Measurements from ENCODE around the gene FAM53B. TPM values are rescaled to one million over a fixed set of nuclear protein-coding genes. Genes with fewer than 3 reads are reported as not detected.

Gene FAM53B
- total and polyA plus RNA-seq, 2 experiments from 2014 or later = 2.1 to 10.1 TPM

DNA sequence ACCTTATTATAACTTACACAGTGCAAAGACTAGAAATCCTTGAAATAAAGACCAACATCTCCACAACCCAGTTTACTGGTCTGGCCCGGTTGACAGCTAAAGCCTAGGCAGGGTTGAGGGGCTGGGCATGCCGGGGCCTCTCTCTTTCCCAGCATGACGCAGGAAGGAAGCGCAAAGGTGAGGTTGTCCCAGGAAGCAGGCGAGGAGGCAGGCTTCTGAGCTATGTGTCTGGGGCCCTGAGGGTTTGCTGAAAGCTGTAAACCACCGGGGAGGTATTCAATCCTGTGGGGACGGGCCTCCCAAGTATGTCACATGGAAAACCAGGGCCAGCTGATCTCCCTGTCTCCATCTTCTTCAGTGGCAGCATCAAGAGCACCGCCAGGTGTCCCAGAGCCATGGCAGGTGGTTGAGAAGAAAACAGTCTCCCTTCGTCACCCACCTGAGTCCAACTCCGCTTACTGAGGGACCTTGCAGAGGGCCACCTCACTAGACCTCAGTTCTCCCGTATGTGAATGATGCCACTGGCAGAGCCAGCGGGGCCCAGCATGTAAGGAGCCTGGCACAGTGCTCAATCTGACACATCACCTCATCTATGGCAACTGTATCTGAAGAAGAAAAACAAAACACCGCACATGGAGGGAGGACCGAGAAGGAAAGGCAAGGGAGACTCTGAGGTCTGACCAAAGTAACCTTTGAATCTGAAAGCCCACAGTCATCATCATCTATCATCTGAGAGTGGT, 49.5 kb downstream of the FAM53B start:
- Histone ChIP-seq H3K27ac (no peak overlapping the region), H3K9me2 (ENCODE audit: insufficient read depth) (no peaks in the 10 kb centered on the region), H3K9me3 (ENCODE audit: low read depth) (no peaks in the 10 kb centered on the region), H3F3A (ENCODE audit: insufficient read depth) (no peaks in the 10 kb centered on the region), H3K4me2 (ENCODE audit: unreplicated experiment) (no peak overlapping the region), H3K9ac (no peak overlapping the region), H3K27me3 (replicated peaks; ENCODE audit: insufficient read depth) (no peaks in the 10 kb centered on the region), H3K36me3 (ENCODE audit: low read depth) (no peaks in the 10 kb centered on the region), H4K20me1 (ENCODE audit: insufficient read depth) (no peaks in the 10 kb centered on the region), H3K4me1 (ENCODE audit: insufficient read depth) (no peaks in the 10 kb centered on the region), H3K79me2 (ENCODE audit: insufficient read depth) (no peaks in the 10 kb centered on the region), H3K4me3 (no peak overlapping the region), H2AFZ (no peak overlapping the region)
- DNase-seq = no peak
- TF ChIP-seq EZH2phosphoT487 (IDR thresholded peaks at IDR 0.05; ENCODE audit: insufficient read depth, low read depth) (no peak), EZH2 (IDR thresholded peaks at IDR 0.05; ENCODE audit: insufficient read depth, poor library complexity, severe bottlenecking) (no peak)
- 88 to 91% methylated on average over 14 of the region's 14 CpGs for WGBS, 2 experiments (ENCODE audit: low coverage in 1 of 2, low lambda C conversion rate in 2 of 2, missing lambda C conversion rate in 2 of 2)
- in situ Hi-C loops (cut with MboI) = no loop called here

DNA sequence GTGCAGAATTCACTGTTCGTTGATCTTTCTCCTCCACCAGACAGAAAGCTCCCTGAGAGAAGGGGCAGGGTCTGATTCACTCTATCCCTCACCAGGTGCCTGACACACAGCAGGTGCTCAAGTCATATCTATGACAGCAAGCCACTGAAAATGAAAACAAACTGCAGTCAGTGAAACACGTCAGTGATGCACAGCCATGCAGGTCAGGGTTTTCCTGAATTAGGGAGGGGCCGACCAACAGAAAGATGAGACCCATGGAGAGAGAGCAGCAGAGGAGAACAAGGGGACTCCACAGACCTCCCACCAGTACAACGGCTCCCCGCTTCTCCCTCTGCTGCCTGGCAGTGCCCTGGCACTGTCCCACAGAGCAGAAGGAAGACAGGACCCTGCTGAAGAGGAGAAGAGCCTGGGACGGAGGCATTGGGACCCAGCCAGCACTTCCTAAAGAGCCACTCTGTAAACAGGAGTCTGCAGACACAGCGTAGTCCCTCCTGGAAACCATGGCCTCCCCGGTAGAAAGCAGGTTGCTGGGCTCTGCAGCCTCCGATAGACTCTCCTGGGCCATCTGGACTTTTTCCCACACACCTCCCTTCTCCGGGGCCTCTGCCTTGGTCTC, 50.3 kb downstream of the FAM53B start:
- in situ Hi-C loops (cut with MboI) = no loop called here
- no peak overlapping the region for H3K9ac ChIP-seq
- H3K4me2 ChIP-seq (ENCODE audit: unreplicated experiment) = no peak overlapping the region
- no peak overlapping the region for H3K4me3 ChIP-seq
- DNase-seq = no peak
- H3K79me2 ChIP-seq (ENCODE audit: insufficient read depth) = no peaks in the 10 kb centered on the region
- H3K27me3 ChIP-seq (replicated peaks; ENCODE audit: insufficient read depth) = no peaks in the 10 kb centered on the region
- H3K9me2 ChIP-seq (ENCODE audit: insufficient read depth) = no peaks in the 10 kb centered on the region
- H3K4me1 ChIP-seq (ENCODE audit: insufficient read depth) = no peaks in the 10 kb centered on the region
- H3K9me3 ChIP-seq (ENCODE audit: low read depth) = no peaks in the 10 kb centered on the region
- 71% methylated on average over 10 of the region's 10 CpGs for whole genome bisulfite sequencing, 2 experiments (ENCODE audit: low coverage in 1 of 2, low lambda C conversion rate in 2 of 2, missing lambda C conversion rate in 2 of 2)
- no peak overlapping the region for H3K27ac ChIP-seq
- H3F3A ChIP-seq (ENCODE audit: insufficient read depth) = no peaks in the 10 kb centered on the region
- TF ChIP-seq EZH2phosphoT487 (IDR thresholded peaks at IDR 0.05; ENCODE audit: insufficient read depth, low read depth) (no peak), EZH2 (IDR thresholded peaks at IDR 0.05; ENCODE audit: insufficient read depth, poor library complexity, severe bottlenecking) (no peak)
- no peak overlapping the region for H2AFZ ChIP-seq
- H4K20me1 ChIP-seq (ENCODE audit: insufficient read depth) = no peaks in the 10 kb centered on the region
- no peaks in the 10 kb centered on the region for H3K36me3 ChIP-seq (ENCODE audit: low read depth)

DNA sequence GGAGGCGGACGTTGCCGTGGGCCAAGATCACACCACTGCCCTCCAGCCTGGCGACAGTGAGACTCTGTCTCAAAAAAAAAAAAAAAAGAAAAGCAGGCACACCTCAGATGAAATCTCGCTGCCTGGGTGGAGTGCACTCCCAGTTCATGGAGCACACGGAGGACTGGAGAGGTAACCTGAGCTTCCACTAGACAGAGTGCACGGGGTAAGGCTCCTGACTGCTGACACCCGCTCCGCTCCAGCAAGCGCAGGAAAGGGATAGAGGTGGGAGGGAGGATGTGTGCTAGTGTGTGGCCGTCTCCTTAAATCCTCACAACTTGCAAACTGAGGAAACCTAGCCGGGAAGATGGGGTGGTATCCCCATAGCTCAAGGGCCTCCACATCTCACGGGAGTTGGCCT, 50.8 kb downstream of the FAM53B start:
- no peaks in the 10 kb centered on the region for H3K27me3 ChIP-seq (replicated peaks; ENCODE audit: insufficient read depth)
- no peak overlapping the region for H3K4me2 ChIP-seq (ENCODE audit: unreplicated experiment)
- H4K20me1 ChIP-seq (ENCODE audit: insufficient read depth) = no peaks in the 10 kb centered on the region
- TF ChIP-seq EZH2 (IDR thresholded peaks at IDR 0.05; ENCODE audit: insufficient read depth, poor library complexity, severe bottlenecking) (no peak), EZH2phosphoT487 (IDR thresholded peaks at IDR 0.05; ENCODE audit: insufficient read depth, low read depth) (no peak)
- no peaks in the 10 kb centered on the region for H3K36me3 ChIP-seq (ENCODE audit: low read depth)
- in situ Hi-C loops (cut with MboI) = no loop called here
- no peak overlapping the region for H2AFZ ChIP-seq
- H3K27ac ChIP-seq = no peak overlapping the region
- no peak overlapping the region for H3K4me3 ChIP-seq
- H3F3A ChIP-seq (ENCODE audit: insufficient read depth) = no peaks in the 10 kb centered on the region
- no peaks in the 10 kb centered on the region for H3K9me2 ChIP-seq (ENCODE audit: insufficient read depth)
- no peak for DNase-seq
- H3K79me2 ChIP-seq (ENCODE audit: insufficient read depth) = no peaks in the 10 kb centered on the region
- no peak overlapping the region for H3K9ac ChIP-seq
- whole genome bisulfite sequencing, 2 experiments (ENCODE audit: low coverage in 1 of 2, low lambda C conversion rate in 2 of 2, missing lambda C conversion rate in 2 of 2) = 82 to 87% methylated on average over 13 of the region's 13 CpGs
- no peaks in the 10 kb centered on the region for H3K4me1 ChIP-seq (ENCODE audit: insufficient read depth)
- H3K9me3 ChIP-seq (ENCODE audit: low read depth) = no peaks in the 10 kb centered on the region

DNA sequence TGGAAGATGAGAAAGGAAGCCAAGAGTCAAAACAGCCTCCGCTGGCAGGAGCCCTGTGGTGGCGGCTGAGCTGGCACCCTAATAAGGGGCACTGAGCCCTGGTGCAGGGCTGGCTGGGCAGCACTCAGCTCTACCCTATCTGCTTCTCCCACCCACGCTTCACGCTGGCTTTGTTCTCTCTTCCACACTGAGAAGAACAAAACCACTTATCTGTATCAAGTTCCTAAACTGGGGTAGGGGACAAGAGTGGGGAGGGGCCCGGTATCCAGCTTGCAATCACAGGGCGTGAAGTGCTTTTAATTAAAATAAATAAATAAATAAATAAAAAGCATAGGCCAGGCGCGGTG, 52.1 kb downstream of the FAM53B start:
- Histone ChIP-seq H4K20me1 (ENCODE audit: insufficient read depth) (no peaks in the 10 kb centered on the region), H3K9ac (no peak overlapping the region), H3K9me2 (ENCODE audit: insufficient read depth) (no peaks in the 10 kb centered on the region), H3K4me1 (ENCODE audit: insufficient read depth) (no peaks in the 10 kb centered on the region), H3K4me2 (ENCODE audit: unreplicated experiment) (no peak overlapping the region), H3F3A (ENCODE audit: insufficient read depth) (no peaks in the 10 kb centered on the region), H3K4me3 (no peak overlapping the region), H3K79me2 (ENCODE audit: insufficient read depth) (no peaks in the 10 kb centered on the region), H3K27me3 (replicated peaks; ENCODE audit: insufficient read depth) (no peaks in the 10 kb centered on the region), H3K27ac (no peak overlapping the region), H2AFZ (no peak overlapping the region), H3K9me3 (ENCODE audit: low read depth) (no peaks in the 10 kb centered on the region), H3K36me3 (ENCODE audit: low read depth) (no peaks in the 10 kb centered on the region)
- DNase-seq = no peak
- in situ Hi-C loops (cut with MboI) = no loop called here
- WGBS, 2 experiments (ENCODE audit: low coverage in 1 of 2, low lambda C conversion rate in 2 of 2, missing lambda C conversion rate in 2 of 2) = 96 to 99% methylated on average over 8 of the region's 8 CpGs
- no peak for TF ChIP-seq EZH2phosphoT487 (IDR thresholded peaks at IDR 0.05; ENCODE audit: insufficient read depth, low read depth)
- TF ChIP-seq EZH2 (IDR thresholded peaks at IDR 0.05; ENCODE audit: insufficient read depth, poor library complexity, severe bottlenecking) = no peak
